Measurements from ENCODE around the gene TRA2A. TPM values are rescaled to one million over a fixed set of nuclear protein-coding genes. Genes with fewer than 3 reads are reported as not detected.
A peak's percentile ranks its signal among the peaks of the same experiment; 100 is the strongest.

TRA2A gene
- total and polyA plus RNA-seq, 2 of the 13 experiments (the other 11 are each of a cell fraction or from before 2014, with no cell fraction given), result 39.1 to 41.6 TPM

DNA sequence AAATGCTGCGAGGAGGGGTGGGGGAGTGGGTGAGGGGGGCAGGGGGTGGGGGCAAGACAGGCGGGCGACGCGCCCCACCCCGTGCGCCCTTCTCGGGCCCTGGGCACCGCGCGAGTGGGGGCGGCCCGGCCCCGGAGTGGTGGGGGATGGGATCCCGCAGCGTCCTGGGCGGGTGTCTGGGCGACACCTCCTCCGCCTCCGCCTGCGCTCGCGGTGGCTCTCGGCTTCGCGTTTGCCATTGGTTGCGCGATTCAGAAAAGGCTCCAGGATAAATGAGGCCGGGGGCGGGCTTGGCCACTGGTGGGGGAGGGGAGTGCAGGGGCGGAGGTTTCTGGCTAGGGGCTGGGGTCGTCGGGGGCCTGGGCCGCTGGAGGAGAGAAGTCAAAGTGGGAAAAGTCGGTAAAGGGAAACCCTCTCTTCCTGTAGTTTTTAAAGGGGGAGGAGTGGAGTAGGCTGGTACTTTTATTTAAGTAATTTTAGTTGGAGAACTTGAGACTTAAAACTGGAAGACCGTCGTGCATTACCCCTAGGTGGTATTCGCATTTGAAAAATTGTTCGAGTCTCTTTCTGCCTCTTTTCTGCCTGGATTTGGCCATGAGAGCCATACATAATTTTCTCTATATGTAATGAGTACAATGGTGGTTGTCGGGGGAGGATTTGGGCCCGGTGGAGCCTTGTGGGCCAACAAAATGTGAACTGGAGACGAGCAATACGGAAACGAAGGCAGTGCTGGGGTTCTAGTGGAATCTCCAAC, 60.5 kb downstream of the TRA2A start (continued):
- no peak for TF ChIP-seq ZNF564 (CRISPR knock-in tag; IDR thresholded peaks at IDR 0.05)
- TF ChIP-seq KLF16 (CRISPR knock-in tag; IDR thresholded peaks at IDR 0.05), result no peak; a peak in 1 of 4 replicates
- no peak for TF ChIP-seq ZNF235 (CRISPR knock-in tag; IDR thresholded peaks at IDR 0.05; ENCODE audit: borderline replicate concordance)
- TF ChIP-seq TBX2 (CRISPR knock-in tag; IDR thresholded peaks at IDR 0.05; ENCODE audit: borderline replicate concordance), result peak; percentile 48; the same call in 1 of the 2 replicates
- no peak for TF ChIP-seq ZNF33B (CRISPR knock-in tag; IDR thresholded peaks at IDR 0.05)
- no peak for TF ChIP-seq NCOA5 (CRISPR knock-in tag; IDR thresholded peaks at IDR 0.05)
- peak; percentile 72 for TF ChIP-seq HNRNPLL (IDR thresholded peaks at IDR 0.05; ENCODE audit: low read depth, low read length, poor library complexity, severe bottlenecking)
- TF ChIP-seq, protein P1, sequence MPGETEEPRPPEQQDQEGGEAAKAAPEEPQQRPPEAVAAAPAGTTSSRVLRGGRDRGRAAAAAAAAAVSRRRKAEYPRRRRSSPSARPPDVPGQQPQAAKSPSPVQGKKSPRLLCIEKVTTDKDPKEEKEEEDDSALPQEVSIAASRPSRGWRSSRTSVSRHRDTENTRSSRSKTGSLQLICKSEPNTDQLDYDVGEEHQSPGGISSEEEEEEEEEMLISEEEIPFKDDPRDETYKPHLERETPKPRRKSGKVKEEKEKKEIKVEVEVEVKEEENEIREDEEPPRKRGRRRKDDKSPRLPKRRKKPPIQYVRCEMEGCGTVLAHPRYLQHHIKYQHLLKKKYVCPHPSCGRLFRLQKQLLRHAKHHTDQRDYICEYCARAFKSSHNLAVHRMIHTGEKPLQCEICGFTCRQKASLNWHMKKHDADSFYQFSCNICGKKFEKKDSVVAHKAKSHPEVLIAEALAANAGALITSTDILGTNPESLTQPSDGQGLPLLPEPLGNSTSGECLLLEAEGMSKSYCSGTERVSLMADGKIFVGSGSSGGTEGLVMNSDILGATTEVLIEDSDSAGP (CRISPR knock-in tag; IDR thresholded peaks at IDR 0.05; ENCODE audit: borderline replicate concordance), result 0 out of 2 replicates have a peak, but pooled peaks have one; percentile 17
- no peak for TF ChIP-seq HIVEP1 (CRISPR knock-in tag; IDR thresholded peaks at IDR 0.05)
- TF ChIP-seq ZNF143 (CRISPR knock-in tag; IDR thresholded peaks at IDR 0.05), result no peak
- peak; percentile 40; the same call in 1 of the 2 replicates for TF ChIP-seq ZMYM4 (CRISPR knock-in tag; IDR thresholded peaks at IDR 0.05)
- TF ChIP-seq BHLHE40 (IDR thresholded peaks at IDR 0.05; ENCODE audit: low read length), result 0 out of 2 replicates have a peak, but pooled peaks have one; percentile 11
- TF ChIP-seq TCF12 (IDR thresholded peaks at IDR 0.05), result no peak
- no peak; the same call in 1 of the 2 replicates for TF ChIP-seq TCF12 (CRISPR knock-in tag; IDR thresholded peaks at IDR 0.05)
- TF ChIP-seq, protein P2, sequence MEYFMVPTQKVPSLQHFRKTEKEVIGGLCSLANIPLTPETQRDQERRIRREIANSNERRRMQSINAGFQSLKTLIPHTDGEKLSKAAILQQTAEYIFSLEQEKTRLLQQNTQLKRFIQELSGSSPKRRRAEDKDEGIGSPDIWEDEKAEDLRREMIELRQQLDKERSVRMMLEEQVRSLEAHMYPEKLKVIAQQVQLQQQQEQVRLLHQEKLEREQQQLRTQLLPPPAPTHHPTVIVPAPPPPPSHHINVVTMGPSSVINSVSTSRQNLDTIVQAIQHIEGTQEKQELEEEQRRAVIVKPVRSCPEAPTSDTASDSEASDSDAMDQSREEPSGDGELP (IDR thresholded peaks at IDR 0.05; ENCODE audit: borderline replicate concordance, low read depth), result peak; percentile 34; the same call in 1 of the 2 replicates
- no peak for TF ChIP-seq CC2D1A (CRISPR knock-in tag; IDR thresholded peaks at IDR 0.05)
- TF ChIP-seq, protein P3, sequence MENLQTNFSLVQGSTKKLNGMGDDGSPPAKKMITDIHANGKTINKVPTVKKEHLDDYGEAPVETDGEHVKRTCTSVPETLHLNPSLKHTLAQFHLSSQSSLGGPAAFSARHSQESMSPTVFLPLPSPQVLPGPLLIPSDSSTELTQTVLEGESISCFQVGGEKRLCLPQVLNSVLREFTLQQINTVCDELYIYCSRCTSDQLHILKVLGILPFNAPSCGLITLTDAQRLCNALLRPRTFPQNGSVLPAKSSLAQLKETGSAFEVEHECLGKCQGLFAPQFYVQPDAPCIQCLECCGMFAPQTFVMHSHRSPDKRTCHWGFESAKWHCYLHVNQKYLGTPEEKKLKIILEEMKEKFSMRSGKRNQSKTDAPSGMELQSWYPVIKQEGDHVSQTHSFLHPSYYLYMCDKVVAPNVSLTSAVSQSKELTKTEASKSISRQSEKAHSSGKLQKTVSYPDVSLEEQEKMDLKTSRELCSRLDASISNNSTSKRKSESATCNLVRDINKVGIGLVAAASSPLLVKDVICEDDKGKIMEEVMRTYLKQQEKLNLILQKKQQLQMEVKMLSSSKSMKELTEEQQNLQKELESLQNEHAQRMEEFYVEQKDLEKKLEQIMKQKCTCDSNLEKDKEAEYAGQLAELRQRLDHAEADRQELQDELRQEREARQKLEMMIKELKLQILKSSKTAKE (CRISPR knock-in tag; IDR thresholded peaks at IDR 0.05; ENCODE audit: borderline replicate concordance), result peak; percentile 33; the same call in 1 of the 2 replicates
- TF ChIP-seq, protein P4, sequence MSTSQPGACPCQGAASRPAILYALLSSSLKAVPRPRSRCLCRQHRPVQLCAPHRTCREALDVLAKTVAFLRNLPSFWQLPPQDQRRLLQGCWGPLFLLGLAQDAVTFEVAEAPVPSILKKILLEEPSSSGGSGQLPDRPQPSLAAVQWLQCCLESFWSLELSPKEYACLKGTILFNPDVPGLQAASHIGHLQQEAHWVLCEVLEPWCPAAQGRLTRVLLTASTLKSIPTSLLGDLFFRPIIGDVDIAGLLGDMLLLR (CRISPR knock-in tag; IDR thresholded peaks at IDR 0.05), result peak; percentile 43; the same call in 1 of the 2 replicates
- TF ChIP-seq, protein P5, sequence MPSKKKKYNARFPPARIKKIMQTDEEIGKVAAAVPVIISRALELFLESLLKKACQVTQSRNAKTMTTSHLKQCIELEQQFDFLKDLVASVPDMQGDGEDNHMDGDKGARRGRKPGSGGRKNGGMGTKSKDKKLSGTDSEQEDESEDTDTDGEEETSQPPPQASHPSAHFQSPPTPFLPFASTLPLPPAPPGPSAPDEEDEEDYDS (CRISPR knock-in tag; IDR thresholded peaks at IDR 0.05), result peak; percentile 57; the same call in 1 of the 2 replicates
- no peak for TF ChIP-seq SMARCC2 (IDR thresholded peaks at IDR 0.05)
- no peak for TF ChIP-seq HOXA9 (CRISPR knock-in tag; IDR thresholded peaks at IDR 0.05; ENCODE audit: borderline replicate concordance)
- no peak for TF ChIP-seq SNAPC2 (CRISPR knock-in tag; IDR thresholded peaks at IDR 0.05)

Data from HepG2 (cell line).